NB4 (cell line): ENCODE measurements around the gene TBC1D17.

Experiments used
- DNase-seq: peaks from one replicate; pipeline ENCODE4 v3.0.0; 2010; ENCODE audit warnings: low read depth
- H3K4me3 ChIP-seq: one replicate; pipeline ENCODE4 v1.5.1; 2011; ENCODE audit warnings: mild to moderate bottlenecking, low read depth, low read length, moderate library complexity
- CTCF ChIP-seq: IDR thresholded peaks from one replicate; pipeline ENCODE4 v1.5.1; 2012; ENCODE audit warnings: low read depth, low read length
- MAX ChIP-seq: IDR thresholded peaks from 2 replicates; pipeline ENCODE4 v1.6.1; 2011; ENCODE audit warnings: low read depth, low read length
- MYC ChIP-seq: IDR thresholded peaks from 2 replicates; pipeline ENCODE4 v1.6.1; 2011; ENCODE audit warnings: low read depth, low read length
- POLR2A ChIP-seq: IDR thresholded peaks from 2 replicates; pipeline ENCODE4 v1.6.1; 2011; ENCODE audit warnings: mild to moderate bottlenecking; ENCODE audit not compliant: insufficient read length; ENCODE audit errors: extremely low read depth

TBC1D17 gene

GRCh38 chr19:49906879-49907564 lies 29.5 kb downstream of the TBC1D17 start:
- no peak for TF ChIP-seq MAX
- no peak for TF ChIP-seq POLR2A
- TF ChIP-seq CTCF: no peak
- TF ChIP-seq MYC: no peak
- H3K4me3 ChIP-seq: no peak overlapping the region
- no peak for DNase-seq

- TF ChIP-seq MYC (no peak), MAX (no peak), POLR2A (no peak), CTCF (no peak)
- no peak overlapping the region for H3K4me3 ChIP-seq
- no peak for DNase-seq
Observed at GRCh38 chr19:49907745-49908446, 30.4 kb downstream of the TBC1D17 start.

- no peak for DNase-seq
- H3K4me3 ChIP-seq: no peak overlapping the region
- TF ChIP-seq MYC: no peak
- no peak for TF ChIP-seq MAX
- TF ChIP-seq CTCF: no peak
- TF ChIP-seq POLR2A: no peak
Observed at GRCh38 chr19:49908480-49909420, 31.2 kb downstream of the TBC1D17 start.

- H3K4me3 ChIP-seq: no peak overlapping the region
- DNase-seq: no peak
Observed at GRCh38 chr19:49910179-49910578, 32.7 kb downstream of the TBC1D17 start.

More at GRCh38 chr19:49910179-49910578, 32.7 kb downstream of the TBC1D17 start:
- no peak for TF ChIP-seq CTCF
- no peak for TF ChIP-seq MAX
- no peak for TF ChIP-seq POLR2A
- TF ChIP-seq MYC: no peak
